VCaP (cell line): ENCODE data around the gene MSMB.

Experiments
- H3K27ac ChIP-seq: fragments of 450-650 bp; 2 replicates; pipeline ENCODE4 v1.5.1; 2017
- TF ChIP-seq, protein P1 (sequence below): fragments of 450-650 bp; conservative IDR thresholded peaks from 2 replicates; pipeline ENCODE4 v1.5.1; 2017; ENCODE audit warnings: mild to moderate bottlenecking, moderate library complexity

MSMB gene

DNA sequence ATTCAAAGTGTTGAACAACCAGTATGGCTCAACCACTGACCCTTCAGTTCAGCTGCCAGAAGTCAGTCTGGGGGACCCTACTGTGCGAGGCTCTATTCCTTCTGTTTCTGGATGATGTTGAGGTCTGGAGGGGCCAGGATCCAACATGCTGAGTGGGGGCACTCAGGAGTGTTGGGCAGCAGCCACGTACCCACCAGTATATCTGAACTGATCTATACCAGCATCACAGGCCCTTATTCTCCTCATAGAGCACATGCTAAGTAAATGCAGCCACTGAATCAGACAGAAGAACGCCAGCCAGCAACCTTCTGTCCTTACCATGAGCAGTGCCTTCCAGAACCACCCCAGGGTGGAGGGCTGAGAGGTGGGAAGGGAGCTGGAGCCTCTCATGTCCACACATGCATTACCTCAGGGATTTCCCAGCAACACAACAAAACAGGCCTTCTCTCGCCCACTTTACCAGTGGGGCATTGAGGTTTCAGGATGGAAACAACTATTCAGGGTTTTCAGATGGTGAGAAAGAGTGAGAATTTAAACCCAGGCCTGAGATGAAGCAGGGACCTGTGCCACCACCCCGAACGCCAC, 6.8 kb upstream of the MSMB start:
- TF ChIP-seq, protein P1, sequence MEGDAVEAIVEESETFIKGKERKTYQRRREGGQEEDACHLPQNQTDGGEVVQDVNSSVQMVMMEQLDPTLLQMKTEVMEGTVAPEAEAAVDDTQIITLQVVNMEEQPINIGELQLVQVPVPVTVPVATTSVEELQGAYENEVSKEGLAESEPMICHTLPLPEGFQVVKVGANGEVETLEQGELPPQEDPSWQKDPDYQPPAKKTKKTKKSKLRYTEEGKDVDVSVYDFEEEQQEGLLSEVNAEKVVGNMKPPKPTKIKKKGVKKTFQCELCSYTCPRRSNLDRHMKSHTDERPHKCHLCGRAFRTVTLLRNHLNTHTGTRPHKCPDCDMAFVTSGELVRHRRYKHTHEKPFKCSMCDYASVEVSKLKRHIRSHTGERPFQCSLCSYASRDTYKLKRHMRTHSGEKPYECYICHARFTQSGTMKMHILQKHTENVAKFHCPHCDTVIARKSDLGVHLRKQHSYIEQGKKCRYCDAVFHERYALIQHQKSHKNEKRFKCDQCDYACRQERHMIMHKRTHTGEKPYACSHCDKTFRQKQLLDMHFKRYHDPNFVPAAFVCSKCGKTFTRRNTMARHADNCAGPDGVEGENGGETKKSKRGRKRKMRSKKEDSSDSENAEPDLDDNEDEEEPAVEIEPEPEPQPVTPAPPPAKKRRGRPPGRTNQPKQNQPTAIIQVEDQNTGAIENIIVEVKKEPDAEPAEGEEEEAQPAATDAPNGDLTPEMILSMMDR = no peak
- peak overlapping the region; percentile 92 for H3K27ac ChIP-seq

- H3K27ac ChIP-seq = peak overlapping the region; percentile 92
- TF ChIP-seq, protein P1 = no peak
Measured at GRCh38 chr10:46052057-46052790, 6.2 kb upstream of the MSMB start.

- TF ChIP-seq, protein P1 = no peak
Measured at GRCh38 chr10:46050941-46051623, 5.0 kb upstream of the MSMB start.

GRCh38 chr10:46049497-46049831, 3.4 kb upstream of the MSMB start:
- peak overlapping the region; percentile 47; the same call in 1 of the 2 replicates for H3K27ac ChIP-seq

More at GRCh38 chr10:46050941-46051623, 5.0 kb upstream of the MSMB start:
- peak overlapping the region; percentile 92 for H3K27ac ChIP-seq

GRCh38 chr10:46048152-46048551, 2.1 kb upstream of the MSMB start:
- TF ChIP-seq, protein P1 = peak; percentile 29; the same call in 1 of the 2 replicates

DNA sequence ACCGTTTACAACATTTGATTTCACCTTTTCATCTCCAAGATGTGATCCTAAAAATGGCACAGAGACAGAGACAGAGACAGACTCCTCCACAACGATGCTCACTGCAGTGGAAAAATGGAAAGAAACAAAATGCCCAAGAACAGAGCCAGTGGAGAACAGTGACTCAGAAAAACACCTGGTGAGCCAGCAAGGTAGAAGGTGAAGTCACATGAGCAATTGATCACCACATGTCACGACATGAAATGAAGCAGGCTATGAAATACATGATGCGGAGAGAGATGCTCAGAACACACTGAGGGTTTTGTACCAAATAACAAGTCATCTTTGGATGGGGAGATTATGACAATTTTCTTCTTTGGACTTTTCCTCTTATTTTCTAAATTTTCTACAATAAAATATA, 3.5 kb downstream of the MSMB start:
- TF ChIP-seq, protein P1 = no peak
- H3K27ac ChIP-seq = no peak overlapping the region

More at GRCh38 chr10:46048152-46048551, 2.1 kb upstream of the MSMB start:
- peak overlapping the region; percentile 47 for H3K27ac ChIP-seq

GRCh38 chr10:46040004-46040403, 6.1 kb downstream of the MSMB start:
- TF ChIP-seq, protein P1 = no peak

More at GRCh38 chr10:46040004-46040403, 6.1 kb downstream of the MSMB start:
- no peak overlapping the region for H3K27ac ChIP-seq
